Psoas muscle (tissue), 8 donors: Measurements from ENCODE around the gene SYNE2. TPM values are rescaled to one million over a fixed set of nuclear protein-coding genes. Genes with fewer than 3 reads are reported as not detected.

Experiments used
- ATAC-seq, 4 donors: fragments of 200-7000 bp; cut with Tn5 transposase; one replicate each; pipeline ENCODE4 v1.9.1; 2020; ENCODE audit warnings: moderate library complexity in 3 of 4, mild to moderate bottlenecking in 2 of 4
- DNase-seq, 2 donors: peaks; one replicate each; pipeline ENCODE4 v3.0.0-alpha.2; 2020
- H3K27ac ChIP-seq: fragments of 200-600 bp; one replicate; pipeline ENCODE4 v1.8.0; 2022
- H3K27me3 ChIP-seq, 3 donors: fragments of 200-600 bp in 1 of 3; one replicate each; pipeline versions ENCODE4 v1.6.1 to v1.8.0; 2013 to 2022; ENCODE audit warnings: low read length in 2 of 3, mild to moderate bottlenecking in 2 of 3, moderate library complexity in 1 of 3; ENCODE audit not compliant: insufficient read depth in 3 of 3
- H3K36me3 ChIP-seq, 2 donors: fragments of 200-600 bp in 1 of 2; one replicate each; pipeline versions ENCODE4 v1.6.1 to v1.8.0; 2013 to 2022; ENCODE audit warnings: low read depth in 1 of 2, mild to moderate bottlenecking in 1 of 2, moderate library complexity in 1 of 2; ENCODE audit not compliant: insufficient read depth in 1 of 2
- H3K4me1 ChIP-seq: fragments of 200-600 bp; one replicate; pipeline ENCODE4 v1.8.0; 2022
- H3K4me3 ChIP-seq: fragments of 200-600 bp; one replicate; pipeline ENCODE4 v1.8.0; 2022; ENCODE audit warnings: mild to moderate bottlenecking
- H3K9me3 ChIP-seq: fragments of 200-600 bp; one replicate; pipeline ENCODE4 v1.8.0; 2022
- WGBS, 3 donors: extraction: QIAGEN DNeasy Blood & Tissue Kit; methylation state at CpG; one replicate each; pipeline versions ENCODE4 v1.1.6 to v1.1.7; 2013; 5-methylcytosine and 5-hydroxymethylcytosine counted together
- intact Hi-C, 2 donors: fragments of 100-400 bp; cut with DNase I; formaldehyde crosslinking; loops; one replicate each; pipeline versions ENCODE4 v1.11.0 to v1.14.2; 2022
- polyA plus RNA-seq, 3 donors: library from polyadenylated mRNA; stranded (reverse); fragments of 200-250 nt; gene quantifications; one replicate each; pipeline ENCODE4 v1.2.3, GENCODE V29; 2013
- total RNA-seq, 4 donors: library from RNA; stranded (reverse); fragmentation: NEBNext Ultra II Directional in 2 of 4; extraction: Animal tissue kit (Norgen Biotek cat#: 25700) in 2 of 4; gene quantifications; one replicate each; pipeline versions ENCODE4 v1.2.1 to v1.2.4, GENCODE V29; 2021 to 2023
- TF ChIP-seq, protein P1 (sequence below): fragments of 200-600 bp; IDR thresholded peaks from one replicate; pipeline ENCODE4 v1.8.0; 2022; ENCODE audit warnings: antibody characterized with exemption
- donor health status: healthy with polysubstance abuse.
- donor health status: DM: no; HTN: no; CAD: no; lungs with moderate emphysema.
- donor health status: Bipolar disorder and iron deficiency.
- donor health status: healthy.
- donor health status: DM: yes; HTN: yes; CAD: no.
- donor health status: DM: no; HTN: no; CAD: no.
- donor health status: DM: no; HTN: no; CAD: no.
- donor health status: DM: yes; HTN: yes; CAD: no.

SYNE2 gene
- total and polyA plus RNA-seq, 7 donors: 23.0 to 239 (median 150) TPM

- H3K27me3 ChIP-seq: no peaks in the 10 kb centered on the region
- H3K9me3 ChIP-seq: no peaks in the 10 kb centered on the region
- DNase-seq: no peak
- WGBS, 3 donors: 67 to 85% (median 79%) methylated on average over 4 of the region's 4 CpGs
- intact Hi-C loops: no loop called here
- no peaks in the 10 kb centered on the region for H3K4me1 ChIP-seq
- no peak overlapping the region for H3K27ac ChIP-seq
- TF ChIP-seq, protein P1, sequence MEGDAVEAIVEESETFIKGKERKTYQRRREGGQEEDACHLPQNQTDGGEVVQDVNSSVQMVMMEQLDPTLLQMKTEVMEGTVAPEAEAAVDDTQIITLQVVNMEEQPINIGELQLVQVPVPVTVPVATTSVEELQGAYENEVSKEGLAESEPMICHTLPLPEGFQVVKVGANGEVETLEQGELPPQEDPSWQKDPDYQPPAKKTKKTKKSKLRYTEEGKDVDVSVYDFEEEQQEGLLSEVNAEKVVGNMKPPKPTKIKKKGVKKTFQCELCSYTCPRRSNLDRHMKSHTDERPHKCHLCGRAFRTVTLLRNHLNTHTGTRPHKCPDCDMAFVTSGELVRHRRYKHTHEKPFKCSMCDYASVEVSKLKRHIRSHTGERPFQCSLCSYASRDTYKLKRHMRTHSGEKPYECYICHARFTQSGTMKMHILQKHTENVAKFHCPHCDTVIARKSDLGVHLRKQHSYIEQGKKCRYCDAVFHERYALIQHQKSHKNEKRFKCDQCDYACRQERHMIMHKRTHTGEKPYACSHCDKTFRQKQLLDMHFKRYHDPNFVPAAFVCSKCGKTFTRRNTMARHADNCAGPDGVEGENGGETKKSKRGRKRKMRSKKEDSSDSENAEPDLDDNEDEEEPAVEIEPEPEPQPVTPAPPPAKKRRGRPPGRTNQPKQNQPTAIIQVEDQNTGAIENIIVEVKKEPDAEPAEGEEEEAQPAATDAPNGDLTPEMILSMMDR: no peak
- ATAC-seq: no peak
- peaks cover 0 to 19% of the 10 kb centered on the region in 2 donors for H3K36me3 ChIP-seq
- no peak overlapping the region for H3K4me3 ChIP-seq
Observed at GRCh38 chr14:63908667-63909264, 56.0 kb downstream of the SYNE2 start.

- H3K27ac ChIP-seq: no peak overlapping the region
- peaks cover 0 to 19% of the 10 kb centered on the region in 2 donors for H3K36me3 ChIP-seq
- no peaks in the 10 kb centered on the region for H3K9me3 ChIP-seq
- H3K27me3 ChIP-seq: no peaks in the 10 kb centered on the region
- H3K4me1 ChIP-seq: no peaks in the 10 kb centered on the region
- no peak for ATAC-seq
- no peak overlapping the region for H3K4me3 ChIP-seq
- TF ChIP-seq, protein P1: no peak
- intact Hi-C loops: no loop called here
- no peak for DNase-seq
Observed at GRCh38 chr14:63909984-63910383, 57.2 kb downstream of the SYNE2 start.

- TF ChIP-seq, protein P1: no peak
- 71 to 74% (median 74%) methylated on average over 7 of the region's 7 CpGs for WGBS, 3 donors
- Histone ChIP-seq H3K27ac (no peak overlapping the region), H3K36me3 (peaks cover 0 to 19% of the 10 kb centered on the region in 2 donors), H3K4me1 (no peaks in the 10 kb centered on the region), H3K27me3 (no peaks in the 10 kb centered on the region), H3K9me3 (no peaks in the 10 kb centered on the region), H3K4me3 (no peak overlapping the region)
- intact Hi-C loops: no loop called here
- DNase-seq (no peak), ATAC-seq (no peak)
Observed at GRCh38 chr14:63910583-63911363, 58.0 kb downstream of the SYNE2 start.

DNA sequence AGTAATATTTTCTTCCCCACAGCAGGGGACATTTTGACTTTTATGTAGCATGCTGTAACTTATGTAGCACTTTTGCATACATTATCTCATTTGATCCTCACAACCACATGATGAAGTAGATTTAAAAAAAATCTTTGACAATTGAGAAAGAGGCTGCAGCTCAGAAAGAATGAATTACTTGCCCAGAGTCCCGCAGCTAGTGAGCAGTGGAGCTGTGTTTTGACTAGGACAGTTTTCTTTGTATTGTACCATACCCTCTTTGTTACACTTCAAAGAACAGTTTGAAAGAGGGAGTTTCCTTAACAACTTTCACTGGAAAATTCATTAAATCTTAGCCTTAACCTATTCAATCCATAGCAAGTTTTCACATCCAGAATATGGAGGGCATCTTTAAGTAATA is 58.6 kb downstream of the SYNE2 start:
- Histone ChIP-seq H3K4me1 (no peaks in the 10 kb centered on the region), H3K9me3 (no peaks in the 10 kb centered on the region), H3K4me3 (no peak overlapping the region), H3K27me3 (no peaks in the 10 kb centered on the region), H3K27ac (no peak overlapping the region), H3K36me3 (peaks cover 0 to 19% of the 10 kb centered on the region in 2 donors)
- ATAC-seq (no peak), DNase-seq (no peak)
- TF ChIP-seq, protein P1: no peak
- intact Hi-C loops: no loop called here
- WGBS, 3 donors: 91 to 94% (median 91%) methylated on average over 1 of the region's 1 CpG
